MCF 10A (cell line): Measurements from ENCODE around the gene SOS2. TPM values are rescaled to one million over a fixed set of nuclear protein-coding genes. Genes with fewer than 3 reads are reported as not detected.

Source experiments
- BruUV-seq: library from RNA; stranded (reverse); fragments of 400-500 nt; replicated peaks from 2 replicates; lab custom pipeline; 2021; lab: Mats Ljungman, UMichigan
- CTCF ChIA-PET: fragments of 300-600 bp; sonication (Branson Sonifier 250); formaldehyde crosslinking; extraction: SDS; loops from one replicate; lab custom pipeline; 2021; ENCODE audit warnings: antibody characterized with exemption, inconsistent platforms; lab: Yijun Ruan, JAX
- POLR2A ChIA-PET: fragments of 300-600, 350-650 bp; sonication (Branson Sonifier 250); formaldehyde crosslinking; extraction: SDS; loops from one replicate; lab custom pipeline; 2020; ENCODE audit warnings: antibody characterized with exemption, inconsistent platforms; lab: Yijun Ruan, JAX
- DNase-seq: peaks from one replicate; pipeline ENCODE4 v3.0.0-alpha.2; 2018; ENCODE audit not compliant: unreplicated experiment
- H3K27ac Mint-ChIP-seq: one replicate; pipeline ENCODE4 v1.8.0; 2022; ENCODE audit warnings: mild to moderate bottlenecking, low read depth, mixed read lengths; ENCODE audit not compliant: unreplicated experiment
- H3K27me3 Mint-ChIP-seq: one replicate; pipeline ENCODE4 v1.8.0; 2022; ENCODE audit warnings: mixed read lengths; ENCODE audit not compliant: insufficient read depth, unreplicated experiment
- H3K36me3 Mint-ChIP-seq: one replicate; pipeline ENCODE4 v1.8.0; 2022; ENCODE audit warnings: mild to moderate bottlenecking, moderate library complexity, mixed read lengths; ENCODE audit not compliant: insufficient read depth, unreplicated experiment
- H3K4me1 Mint-ChIP-seq: one replicate; pipeline ENCODE4 v1.8.0; 2022; ENCODE audit warnings: mixed read lengths; ENCODE audit not compliant: insufficient read depth, unreplicated experiment
- H3K4me3 Mint-ChIP-seq: one replicate; pipeline ENCODE4 v1.8.0; 2022; ENCODE audit warnings: mild to moderate bottlenecking, moderate library complexity, mixed read lengths; ENCODE audit not compliant: unreplicated experiment
- H3K9me3 Mint-ChIP-seq: one replicate; pipeline ENCODE4 v1.8.0; 2022; ENCODE audit warnings: mixed read lengths; ENCODE audit not compliant: unreplicated experiment
- CTCF ChIP-seq: fragments of 200-600 bp; IDR thresholded peaks from one replicate; pipeline ENCODE4 v1.8.0; 2022; ENCODE audit warnings: antibody characterized with exemption, mild to moderate bottlenecking; ENCODE audit not compliant: unreplicated experiment
- intact Hi-C: fragments of 100-400 bp; cut with micrococcal nuclease; formaldehyde crosslinking; loops from 2 replicates; pipeline ENCODE4 v1.14.1; 2022
- total RNA-seq: library from RNA; stranded (reverse); gene quantifications from 2 replicates; pipeline ENCODE4 v1.2.3, GENCODE V29; 2022

SOS2 gene
- total RNA-seq, 1 experiment from 2014 or later, result 19.0 TPM

GRCh38 chr14:50233166-50233950 lies 2.0 kb upstream of the SOS2 start:
- Mint-ChIP-seq H3K9me3 (no peaks in the 10 kb centered on the region), H3K27me3 (no peaks in the 10 kb centered on the region), H3K27ac (no peak overlapping the region), H3K4me3 (no peak overlapping the region), H3K4me1 (peaks cover 7% of the 10 kb centered on the region), H3K36me3 (peaks cover 5% of the 10 kb centered on the region)
- no TSS peak for BruUV-seq
- ChIA-PET POLR2A (interaction anchor here (0.9 to 2.3 kb wide), 5 partner anchors 13 to 78 kb away, joined by 3 to 19 read pairs (median 3); partner anchors contain the start of genes DMAC2L and L2HGDH), CTCF (interaction anchor here (0.8 to 1.0 kb wide), 2 partner anchors 22 to 379 kb away, joined by 3 read pairs; no protein-coding TSS in a partner anchor)
- intact Hi-C loops, result loop anchor here (5.0 kb wide), 1 partner anchor 371 kb away; no protein-coding TSS in a partner anchor
- DNase-seq, result no peak
- no peak for TF ChIP-seq CTCF

GRCh38 chr14:50232276-50232642 lies 881 bp upstream of the SOS2 start:
- H3K4me3 Mint-ChIP-seq, result peak overlapping the region; percentile 84
- H3K27ac Mint-ChIP-seq, result peak overlapping the region; percentile 73
- H3K27me3 Mint-ChIP-seq, result no peaks in the 10 kb centered on the region
- CTCF ChIA-PET, result interaction anchor here (0.6 kb wide), 1 partner anchor 14 kb away, joined by 3 read pairs; no protein-coding TSS in a partner anchor
- H3K4me1 Mint-ChIP-seq, result peaks cover 7% of the 10 kb centered on the region
- POLR2A ChIA-PET, result interaction anchor here (0.6 to 2.3 kb wide), 7 partner anchors 13 to 320 kb away, joined by 3 to 19 read pairs (median 3); partner anchors contain the start of genes DMAC2L and L2HGDH
- TF ChIP-seq CTCF, result no peak
- intact Hi-C loops, result loop anchor here (5.0 kb wide), 1 partner anchor 370 kb away; no protein-coding TSS in a partner anchor
- DNase-seq, result no peak
- no peaks in the 10 kb centered on the region for H3K9me3 Mint-ChIP-seq
- BruUV-seq, result no TSS peak
- peaks cover 5% of the 10 kb centered on the region for H3K36me3 Mint-ChIP-seq

- peak; percentile 71 for DNase-seq
- no peaks in the 10 kb centered on the region for H3K27me3 Mint-ChIP-seq
- peaks cover 5% of the 10 kb centered on the region for H3K36me3 Mint-ChIP-seq
- intact Hi-C loops, result loop anchor here (2.0 to 5.0 kb wide), 2 partner anchors 114 to 369 kb away; partner anchors contain the start of gene VCPKMT
- TSS peak; percentile 92 for BruUV-seq
- no peaks in the 10 kb centered on the region for H3K9me3 Mint-ChIP-seq
- H3K4me1 Mint-ChIP-seq, result peaks cover 10% of the 10 kb centered on the region
- peak overlapping the region; percentile 95 for H3K27ac Mint-ChIP-seq
- no peak for TF ChIP-seq CTCF
- H3K4me3 Mint-ChIP-seq, result peak overlapping the region; percentile 84
- POLR2A ChIA-PET, result interaction anchor here (0.6 to 2.3 kb wide), 16 partner anchors 10 to 378 kb away, joined by 3 to 19 read pairs (median 4); partner anchors contain the start of genes DMAC2L, L2HGDH, NEMF and VCPKMT
- CTCF ChIA-PET, result interaction anchor here (0.6 kb wide), 2 partner anchors 369 to 1103 kb away, joined by 3 read pairs; no protein-coding TSS in a partner anchor
Measured at GRCh38 chr14:50230701-50231474, 490 bp downstream of the SOS2 start.
